D721Med (cell line): Measurements from ENCODE around the gene HIBADH.

Source experiments
- DNase-seq: peaks from one replicate; pipeline ENCODE4 v3.0.0; 2011; ENCODE audit warnings: low spot score; ENCODE audit not compliant: insufficient read length
- FAIRE-seq: peaks from 2 replicates; lab custom pipeline; 2011; peaks lifted over from hg19 to GRCh38; lab: Jason Lieb, UNC
- TF ChIP-seq, protein P1 (sequence below): IDR thresholded peaks from 2 replicates; pipeline ENCODE4 v1.5.1; 2012; ENCODE audit warnings: mild to moderate bottlenecking, control low read depth; ENCODE audit not compliant: insufficient read depth; ENCODE audit errors: missing control alignments

The HIBADH gene

DNA sequence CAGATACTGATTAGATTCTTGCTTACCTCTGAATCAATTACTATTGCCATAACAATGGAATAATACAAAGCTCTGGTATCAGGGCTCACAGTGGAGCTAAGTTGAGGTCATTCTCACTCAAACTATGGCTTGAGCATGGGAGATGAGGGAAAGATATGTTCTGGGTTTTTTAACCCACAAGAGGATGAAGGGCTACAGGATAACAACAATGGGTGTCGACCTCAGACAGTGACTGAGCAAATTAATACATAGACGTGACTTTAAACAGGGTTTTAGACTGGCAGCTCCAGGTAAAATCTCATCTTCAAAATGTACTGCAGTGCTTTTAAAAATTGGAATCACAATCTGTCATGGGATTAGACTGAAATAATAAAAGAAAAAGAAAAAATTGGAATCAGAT, 7.5 kb upstream of the HIBADH start:
- DNase-seq (no peak), FAIRE-seq (no peak)

GRCh38 chr7:27665531-27665930, 2.8 kb upstream of the HIBADH start:
- no peak for FAIRE-seq
- DNase-seq, result no peak

More for the DNA sequence above, 7.5 kb upstream of the HIBADH start:
- TF ChIP-seq, protein P1, sequence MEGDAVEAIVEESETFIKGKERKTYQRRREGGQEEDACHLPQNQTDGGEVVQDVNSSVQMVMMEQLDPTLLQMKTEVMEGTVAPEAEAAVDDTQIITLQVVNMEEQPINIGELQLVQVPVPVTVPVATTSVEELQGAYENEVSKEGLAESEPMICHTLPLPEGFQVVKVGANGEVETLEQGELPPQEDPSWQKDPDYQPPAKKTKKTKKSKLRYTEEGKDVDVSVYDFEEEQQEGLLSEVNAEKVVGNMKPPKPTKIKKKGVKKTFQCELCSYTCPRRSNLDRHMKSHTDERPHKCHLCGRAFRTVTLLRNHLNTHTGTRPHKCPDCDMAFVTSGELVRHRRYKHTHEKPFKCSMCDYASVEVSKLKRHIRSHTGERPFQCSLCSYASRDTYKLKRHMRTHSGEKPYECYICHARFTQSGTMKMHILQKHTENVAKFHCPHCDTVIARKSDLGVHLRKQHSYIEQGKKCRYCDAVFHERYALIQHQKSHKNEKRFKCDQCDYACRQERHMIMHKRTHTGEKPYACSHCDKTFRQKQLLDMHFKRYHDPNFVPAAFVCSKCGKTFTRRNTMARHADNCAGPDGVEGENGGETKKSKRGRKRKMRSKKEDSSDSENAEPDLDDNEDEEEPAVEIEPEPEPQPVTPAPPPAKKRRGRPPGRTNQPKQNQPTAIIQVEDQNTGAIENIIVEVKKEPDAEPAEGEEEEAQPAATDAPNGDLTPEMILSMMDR, result no peak

GRCh38 chr7:27663989-27664331, 1.3 kb upstream of the HIBADH start:
- TF ChIP-seq, protein P1, result no peak
- no peak for DNase-seq
- FAIRE-seq, result no peak

More at GRCh38 chr7:27665531-27665930, 2.8 kb upstream of the HIBADH start:
- TF ChIP-seq, protein P1, result no peak

DNA sequence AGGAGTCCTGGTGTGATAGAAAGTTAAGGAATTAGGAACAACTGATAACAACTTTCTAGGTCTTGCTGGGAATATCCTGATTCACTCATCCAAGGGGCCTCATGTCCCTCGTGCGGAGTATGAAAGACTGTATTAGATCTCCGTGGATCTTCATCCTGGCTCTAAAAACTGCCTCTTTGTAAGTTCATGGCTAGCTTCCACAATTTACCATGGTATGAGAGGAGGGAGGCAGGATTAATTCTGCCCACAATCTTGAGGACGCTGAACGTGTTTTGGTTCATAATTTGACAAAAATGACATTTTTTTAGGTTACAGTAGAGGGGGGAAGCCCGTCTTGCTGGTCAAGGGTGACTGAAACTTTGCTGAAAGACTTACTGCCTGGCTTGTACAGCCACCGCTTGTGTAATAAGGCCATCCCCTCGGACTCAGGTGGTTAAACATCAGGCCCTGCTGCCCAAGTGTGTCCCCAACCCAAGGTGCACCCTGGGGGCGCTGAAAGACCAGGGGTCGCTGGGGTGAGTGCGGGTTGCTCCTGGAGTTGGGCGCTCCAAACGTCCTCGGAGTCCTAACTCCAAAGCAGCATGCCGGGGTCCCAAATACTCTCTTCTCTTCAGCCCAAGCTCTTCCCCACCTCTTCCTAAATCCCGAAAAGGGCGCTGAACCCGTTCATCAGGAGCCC, 733 bp downstream of the HIBADH start:
- FAIRE-seq (no peak), DNase-seq (no peak)
- TF ChIP-seq, protein P1, result no peak

GRCh38 chr7:27656724-27657123, 6.0 kb downstream of the HIBADH start:
- TF ChIP-seq, protein P1, result no peak
- DNase-seq (no peak), FAIRE-seq (no peak)

DNA sequence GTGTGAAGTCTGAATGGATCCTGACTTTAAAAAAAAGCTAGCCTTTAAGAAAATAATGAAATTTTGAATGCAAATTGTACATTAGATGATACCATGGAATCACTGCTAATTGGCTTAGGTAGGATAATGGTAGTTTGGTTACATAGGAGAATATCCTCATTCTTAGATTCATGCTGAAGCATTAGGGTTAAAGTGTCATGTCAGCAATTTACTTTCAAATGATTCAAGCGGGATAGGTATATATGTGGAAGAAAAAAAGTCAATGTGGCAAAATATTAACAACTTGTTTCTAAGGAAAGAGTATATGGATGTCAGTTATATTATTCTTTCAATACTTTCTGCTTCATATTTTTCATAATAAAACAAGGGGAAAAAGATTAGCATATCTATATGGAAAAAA, 7.5 kb downstream of the HIBADH start:
- FAIRE-seq, result peak; percentile 29
- TF ChIP-seq, protein P1, result no peak
- DNase-seq, result no peak

DNA sequence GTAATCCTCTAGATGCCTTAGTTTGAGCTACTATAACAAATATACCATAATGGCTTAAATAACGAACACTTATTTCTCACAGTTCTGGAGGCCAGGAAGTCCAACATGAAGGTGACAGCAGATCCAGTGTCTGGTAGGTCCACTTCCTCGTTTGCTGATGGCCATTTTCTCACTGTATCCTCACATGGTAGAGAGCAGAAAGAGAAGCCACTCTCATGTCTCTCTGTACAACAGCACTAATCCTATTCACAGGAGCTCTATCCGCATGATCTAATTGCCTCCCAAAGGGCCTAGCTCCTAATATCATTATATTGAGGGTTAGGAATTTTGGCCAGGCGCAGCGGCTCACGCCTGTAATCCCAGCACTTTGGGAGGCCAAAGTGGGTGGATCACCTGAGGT, 10.2 kb downstream of the HIBADH start:
- FAIRE-seq (peak; percentile 35), DNase-seq (no peak)
- TF ChIP-seq, protein P1, result no peak
